Measurements from ENCODE around the gene NEDD4. TPM values are rescaled to one million over a fixed set of nuclear protein-coding genes. Genes with fewer than 3 reads are reported as not detected.
"Not testable (repeated sequence)": the region's sequence is repeated elsewhere in the genome, so short reads cannot be mapped to it uniquely, and the experiment has no call there.

The NEDD4 gene
- total and polyA plus RNA-seq, 3 donors from 2014 or later, result 3.7 to 8.3 (median 6.4) TPM

GRCh38 chr15:55823191-55823670 is 170.2 kb downstream of the NEDD4 start:
- Histone ChIP-seq H3K27me3 (no peaks in the 10 kb centered on the region), H3K9me3 (no peaks in the 10 kb centered on the region), H3K4me1 (no peaks in the 10 kb centered on the region), H3K36me3 (ENCODE audit: low read depth, missing control alignments) (no peaks in the 10 kb centered on the region), H3K4me3 (no peak overlapping the region), H3K27ac (no peak overlapping the region)
- DNase-seq, result no peak
- TF ChIP-seq, protein P1, sequence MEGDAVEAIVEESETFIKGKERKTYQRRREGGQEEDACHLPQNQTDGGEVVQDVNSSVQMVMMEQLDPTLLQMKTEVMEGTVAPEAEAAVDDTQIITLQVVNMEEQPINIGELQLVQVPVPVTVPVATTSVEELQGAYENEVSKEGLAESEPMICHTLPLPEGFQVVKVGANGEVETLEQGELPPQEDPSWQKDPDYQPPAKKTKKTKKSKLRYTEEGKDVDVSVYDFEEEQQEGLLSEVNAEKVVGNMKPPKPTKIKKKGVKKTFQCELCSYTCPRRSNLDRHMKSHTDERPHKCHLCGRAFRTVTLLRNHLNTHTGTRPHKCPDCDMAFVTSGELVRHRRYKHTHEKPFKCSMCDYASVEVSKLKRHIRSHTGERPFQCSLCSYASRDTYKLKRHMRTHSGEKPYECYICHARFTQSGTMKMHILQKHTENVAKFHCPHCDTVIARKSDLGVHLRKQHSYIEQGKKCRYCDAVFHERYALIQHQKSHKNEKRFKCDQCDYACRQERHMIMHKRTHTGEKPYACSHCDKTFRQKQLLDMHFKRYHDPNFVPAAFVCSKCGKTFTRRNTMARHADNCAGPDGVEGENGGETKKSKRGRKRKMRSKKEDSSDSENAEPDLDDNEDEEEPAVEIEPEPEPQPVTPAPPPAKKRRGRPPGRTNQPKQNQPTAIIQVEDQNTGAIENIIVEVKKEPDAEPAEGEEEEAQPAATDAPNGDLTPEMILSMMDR (IDR thresholded peaks at IDR 0.05), result no peak
- no peak for TF ChIP-seq POLR2A (IDR thresholded peaks at IDR 0.05)
- intact Hi-C loops (cut with DNase I; ENCODE audit: low total_unique reads), result no loop called here
- 45% methylated on average over 3 of the region's 3 CpGs for WGBS, 2 donors

DNA sequence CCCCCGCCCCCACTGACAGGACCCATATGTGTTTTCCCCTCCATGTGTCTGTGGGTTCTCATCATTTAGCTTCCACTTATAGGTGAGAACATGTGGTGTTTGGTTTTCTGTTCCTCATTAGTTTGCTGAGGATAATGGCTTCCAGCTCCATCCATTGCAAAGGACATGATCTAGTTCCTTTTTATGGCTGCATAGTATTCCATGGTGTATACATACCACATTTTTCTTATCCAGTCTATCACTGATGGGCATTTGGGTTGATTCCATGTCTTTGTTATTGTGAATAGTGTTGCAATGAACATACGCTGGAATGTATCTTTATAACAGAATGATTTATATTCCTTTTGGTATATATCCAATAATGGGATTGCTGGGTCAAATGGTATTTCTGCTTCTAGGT is 171.7 kb downstream of the NEDD4 start:
- H3K4me1 ChIP-seq; H3K36me3 ChIP-seq (ENCODE audit: low read depth, missing control alignments); H3K27me3 ChIP-seq; DNase-seq; H3K4me3 ChIP-seq; H3K27ac ChIP-seq; H3K9me3 ChIP-seq; intact Hi-C loops (cut with DNase I; ENCODE audit: low total_unique reads): not testable (repeated sequence)
- 87 to 90% methylated on average over 2 of the region's 2 CpGs for WGBS, 2 donors

DNA sequence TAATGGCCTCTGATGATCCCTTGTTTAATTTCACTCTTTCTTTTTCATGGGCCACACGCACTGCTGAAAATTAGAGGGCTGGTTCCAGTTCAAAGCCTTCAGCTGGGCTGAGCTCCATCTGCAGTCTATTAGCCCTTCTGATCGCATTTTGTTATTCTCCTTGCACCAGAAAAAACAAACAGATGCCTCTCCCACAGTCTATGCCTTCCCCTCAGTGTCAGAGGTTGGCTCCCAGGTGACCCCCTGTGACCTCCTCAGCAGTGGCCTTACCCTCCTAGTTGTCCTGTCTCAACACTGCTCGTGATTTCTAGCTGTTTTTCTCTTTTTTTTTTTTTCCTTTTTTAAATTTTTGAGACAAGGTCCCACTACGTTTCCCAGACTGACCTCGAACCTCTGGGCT is 173.4 kb downstream of the NEDD4 start:
- no peaks in the 10 kb centered on the region for H3K27me3 ChIP-seq
- no peaks in the 10 kb centered on the region for H3K9me3 ChIP-seq
- no peak overlapping the region for H3K4me3 ChIP-seq
- H3K36me3 ChIP-seq (ENCODE audit: low read depth, missing control alignments), result no peaks in the 10 kb centered on the region
- 52 to 67% methylated on average over 5 of the region's 5 CpGs for WGBS, 2 donors
- DNase-seq, result no peak
- no peaks in the 10 kb centered on the region for H3K4me1 ChIP-seq
- TF ChIP-seq POLR2A (IDR thresholded peaks at IDR 0.05), result no peak
- TF ChIP-seq, protein P1 (IDR thresholded peaks at IDR 0.05), result no peak
- intact Hi-C loops (cut with DNase I; ENCODE audit: low total_unique reads), result no loop called here
- H3K27ac ChIP-seq, result no peak overlapping the region

DNA sequence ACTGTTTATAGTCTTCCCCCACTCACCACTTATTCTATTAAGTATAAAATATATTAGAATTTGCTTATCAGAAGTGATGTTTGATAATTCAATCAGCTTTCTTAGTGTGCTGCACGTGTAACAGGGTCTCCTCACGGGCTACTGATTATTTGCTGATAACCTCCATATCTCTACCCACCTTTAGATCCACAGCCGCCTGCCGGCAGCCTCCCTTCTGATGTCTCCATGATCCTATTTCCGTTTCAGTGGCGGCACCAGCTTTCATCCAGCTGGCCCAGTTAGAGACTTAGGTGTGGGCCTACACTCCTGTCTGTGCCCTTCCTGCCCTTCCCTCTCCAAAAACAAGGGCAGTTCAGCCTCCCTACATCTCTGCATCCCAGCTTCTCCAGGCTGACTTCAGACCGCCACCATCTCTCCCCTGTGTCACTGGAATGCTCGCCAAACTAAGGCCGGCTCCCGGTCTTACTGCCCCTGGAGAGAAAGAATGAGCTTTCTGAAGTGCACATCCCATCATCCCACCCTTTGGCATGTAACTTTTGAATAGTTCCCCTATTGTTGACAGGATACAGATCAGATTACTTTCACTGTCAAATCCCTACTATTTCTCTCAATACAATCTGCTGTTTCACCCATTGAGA is 173.9 kb downstream of the NEDD4 start:
- Histone ChIP-seq H3K36me3 (ENCODE audit: low read depth, missing control alignments) (no peaks in the 10 kb centered on the region), H3K4me1 (no peaks in the 10 kb centered on the region), H3K4me3 (no peak overlapping the region), H3K27me3 (no peaks in the 10 kb centered on the region), H3K9me3 (no peaks in the 10 kb centered on the region), H3K27ac (no peak overlapping the region)
- TF ChIP-seq, protein P1 (IDR thresholded peaks at IDR 0.05), result no peak
- TF ChIP-seq POLR2A (IDR thresholded peaks at IDR 0.05), result no peak
- no peak for DNase-seq
- intact Hi-C loops (cut with DNase I; ENCODE audit: low total_unique reads), result no loop called here
- 68 to 74% methylated on average over 10 of the region's 10 CpGs for WGBS, 2 donors

DNA sequence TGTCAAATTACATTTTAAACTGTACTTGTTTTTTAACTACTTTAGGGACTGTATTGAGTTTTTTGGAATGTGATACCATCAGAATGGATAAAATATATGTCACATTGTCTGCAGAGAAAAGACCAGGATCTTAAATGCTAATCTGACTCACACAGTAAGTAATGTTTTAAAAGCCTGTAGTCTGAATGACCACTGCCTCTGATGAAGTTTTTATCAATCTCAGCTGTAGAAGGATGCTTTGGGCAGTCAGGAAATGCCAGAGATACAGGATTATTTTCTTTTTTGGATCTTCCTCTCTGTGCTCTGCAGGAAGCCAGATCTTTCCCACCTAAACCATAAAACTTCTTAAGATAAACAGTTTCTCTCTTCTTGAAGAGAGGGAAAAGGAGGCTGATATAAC is 177.4 kb downstream of the NEDD4 start:
- Histone ChIP-seq H3K4me3 (no peak overlapping the region), H3K27ac (no peak overlapping the region), H3K27me3 (no peaks in the 10 kb centered on the region), H3K9me3 (no peaks in the 10 kb centered on the region), H3K4me1 (no peaks in the 10 kb centered on the region), H3K36me3 (ENCODE audit: low read depth, missing control alignments) (no peaks in the 10 kb centered on the region)
- intact Hi-C loops (cut with DNase I; ENCODE audit: low total_unique reads), result no loop called here
- TF ChIP-seq, protein P1 (IDR thresholded peaks at IDR 0.05), result no peak
- TF ChIP-seq POLR2A (IDR thresholded peaks at IDR 0.05), result no peak
- DNase-seq, result no peak

Data from testis (tissue), 3 donors.